HG02623 (cell line): ENCODE results near the gene STRADB.
"Not testable (repeated sequence)": the region's sequence is repeated elsewhere in the genome, so short reads cannot be mapped to it uniquely, and the experiment has no call there.

ENCODE experiments used
- ATAC-seq: cut with Tn5 transposase; IDR thresholded peaks from one replicate; pipeline ENCODE4 v1.9.1; 2021; ENCODE audit warnings: moderate library complexity; ENCODE audit not compliant: unreplicated experiment

Gene STRADB

GRCh38 chr2:201430322-201430721, 21.2 kb upstream of the STRADB start:
- ATAC-seq: not testable (repeated sequence)

GRCh38 chr2:201430839-201431238, 20.7 kb upstream of the STRADB start:
- ATAC-seq: no peak

GRCh38 chr2:201432038-201432620, 19.4 kb upstream of the STRADB start:
- ATAC-seq: no peak

GRCh38 chr2:201432621-201433393, 18.7 kb upstream of the STRADB start:
- no peak for ATAC-seq

- ATAC-seq: no peak
Measured at GRCh38 chr2:201433394-201433995, 18.0 kb upstream of the STRADB start.

GRCh38 chr2:201436141-201436540, 15.4 kb upstream of the STRADB start:
- ATAC-seq: no peak

- ATAC-seq: not testable (repeated sequence)
Measured at GRCh38 chr2:201439336-201439922, 12.1 kb upstream of the STRADB start.

GRCh38 chr2:201440182-201440581, 11.4 kb upstream of the STRADB start:
- no peak for ATAC-seq

- ATAC-seq: no peak
Measured at GRCh38 chr2:201441409-201441808, 10.1 kb upstream of the STRADB start.

- ATAC-seq: no peak
Measured at GRCh38 chr2:201444746-201445465, 6.6 kb upstream of the STRADB start.

- ATAC-seq: no peak
Measured at GRCh38 chr2:201447086-201447485, 4.5 kb upstream of the STRADB start.

- no peak for ATAC-seq
Measured at GRCh38 chr2:201448061-201448460, 3.5 kb upstream of the STRADB start.

GRCh38 chr2:201448701-201449100, 2.8 kb upstream of the STRADB start:
- no peak for ATAC-seq

- ATAC-seq: no peak
Measured at GRCh38 chr2:201450954-201451291, 617 bp upstream of the STRADB start.

- peak; percentile 13 for ATAC-seq
Measured at GRCh38 chr2:201452058-201452921, 750 bp downstream of the STRADB start.

- no peak for ATAC-seq
Measured at GRCh38 chr2:201452922-201453643, 1.5 kb downstream of the STRADB start.

GRCh38 chr2:201458381-201458780, 6.8 kb downstream of the STRADB start:
- no peak for ATAC-seq

GRCh38 chr2:201460532-201460931, 9.0 kb downstream of the STRADB start:
- no peak for ATAC-seq

- ATAC-seq: no peak
Measured at GRCh38 chr2:201464547-201464946, 13.0 kb downstream of the STRADB start.

GRCh38 chr2:201465524-201465971, 14.0 kb downstream of the STRADB start:
- ATAC-seq: no peak
